Smooth muscle cell (in vitro differentiated cells): ENCODE results near the gene NBDY. TPM values are rescaled to one million over a fixed set of nuclear protein-coding genes. Genes with fewer than 3 reads are reported as not detected.
"Not testable (repeated sequence)": the region's sequence is repeated elsewhere in the genome, so short reads cannot be mapped to it uniquely, and the experiment has no call there.

Experiments used
- DNase-seq: peaks from one replicate; lab custom pipeline; 2025; ENCODE audit not compliant: unreplicated experiment; lab: John Stamatoyannopoulos, UW
- H2AFZ ChIP-seq: fragments of 200-600 bp; sonication (generic); 2 replicates; pipeline ENCODE4 v1.6.0; 2016; ENCODE audit warnings: antibody characterized with exemption, low read depth, mild to moderate bottlenecking
- H3F3A ChIP-seq: fragments of 200-600 bp; sonication (generic); 2 replicates; pipeline ENCODE4 v1.6.0; 2017; ENCODE audit warnings: antibody characterized with exemption, low read depth
- H3K27ac ChIP-seq: fragments of 200-600 bp; sonication (generic); 2 replicates; pipeline ENCODE4 v1.5.1; 2016; ENCODE audit warnings: low read depth, mild to moderate bottlenecking
- H3K27me3 ChIP-seq: fragments of 200-600 bp; sonication (generic); 2 replicates; pipeline ENCODE4 v1.6.1; 2016; ENCODE audit warnings: low read depth, mild to moderate bottlenecking
- H3K36me3 ChIP-seq: fragments of 200-600 bp; sonication (generic); 2 replicates; pipeline ENCODE4 v1.5.1; 2016; ENCODE audit warnings: low read depth
- H3K4me1 ChIP-seq: fragments of 200-600 bp; sonication (generic); 2 replicates; pipeline ENCODE4 v1.5.1; 2016; ENCODE audit warnings: low read depth
- H3K4me2 ChIP-seq: fragments of 200-600 bp; sonication (generic); 2 replicates; pipeline ENCODE4 v1.6.0; 2016; ENCODE audit warnings: mild to moderate bottlenecking
- H3K4me3 ChIP-seq: fragments of 200-600 bp; sonication (generic); 2 replicates; pipeline ENCODE4 v1.5.1; 2016; ENCODE audit warnings: mild to moderate bottlenecking
- H3K79me2 ChIP-seq: fragments of 200-600 bp; sonication (generic); 2 replicates; pipeline ENCODE4 v1.6.0; 2016; ENCODE audit warnings: low read depth, mild to moderate bottlenecking
- H3K9ac ChIP-seq: fragments of 200-600 bp; sonication (generic); 2 replicates; pipeline ENCODE4 v1.6.0; 2016; ENCODE audit warnings: low read depth
- H3K9me3 ChIP-seq: fragments of 200-600 bp; sonication (generic); replicated peaks from 2 replicates; pipeline ENCODE4 v1.5.1; 2016; ENCODE audit warnings: low read depth
- H4K20me1 ChIP-seq: fragments of 200-600 bp; sonication (generic); 2 replicates; pipeline ENCODE4 v1.6.0; 2016; ENCODE audit warnings: low read depth
- CTCF ChIP-seq: fragments of 200-600 bp; sonication (generic); IDR thresholded peaks from 2 replicates; pipeline ENCODE4 v1.5.1; 2017; ENCODE audit warnings: borderline replicate concordance, mild to moderate bottlenecking, antibody characterized with exemption; ENCODE audit not compliant: insufficient read depth, poor library complexity, severe bottlenecking
- WGBS: methylation state at CpG from one replicate; pipeline ENCODE4 v1.1.7; 2016; ENCODE audit warnings: low lambda C conversion rate; 5-methylcytosine and 5-hydroxymethylcytosine counted together
- polyA plus RNA-seq: library from polyadenylated mRNA; unstranded; fragments of >200 nt; fragmentation: Nextera tagmentation; extraction: Ambion mirVana; gene quantifications from 2 replicates; pipeline ENCODE4 v1.2.1, GENCODE V29; 2016
- total RNA-seq: library from RNA; depleted of rRNA; stranded (reverse); fragments of >200 nt; gene quantifications from 2 replicates; pipeline ENCODE4 v1.2.3, GENCODE V29; 2014

Gene NBDY
- total and polyA plus RNA-seq, 2 experiments from 2014 or later: 23.0 to 226 TPM

GRCh38 chrX:56778099-56778923 is 49.3 kb downstream of the NBDY start:
- WGBS: no CpG with 5 or more reads among the region's 32 CpGs
- not testable (repeated sequence) for H3K79me2 ChIP-seq, H3K4me2 ChIP-seq, H3K9ac ChIP-seq, H3K4me3 ChIP-seq, DNase-seq, H3K36me3 ChIP-seq, H2AFZ ChIP-seq, H3K27me3 ChIP-seq, H3F3A ChIP-seq, H3K27ac ChIP-seq, H3K9me3 ChIP-seq, H3K4me1 ChIP-seq
- H4K20me1 ChIP-seq: peaks cover 10% of the 10 kb centered on the region

- H3K4me3 ChIP-seq, H3K79me2 ChIP-seq, H3F3A ChIP-seq, H3K27me3 ChIP-seq, H2AFZ ChIP-seq, H3K9ac ChIP-seq, H3K27ac ChIP-seq, DNase-seq, H3K4me2 ChIP-seq, H3K4me1 ChIP-seq, H3K9me3 ChIP-seq, H3K36me3 ChIP-seq: not testable (repeated sequence)
- peaks cover 12% of the 10 kb centered on the region for H4K20me1 ChIP-seq
- no CpG with 5 or more reads among the region's 24 CpGs for WGBS
Observed at GRCh38 chrX:56778924-56779468, 50.0 kb downstream of the NBDY start.

- 74% methylated on average over 19 of the region's 22 CpGs for WGBS
- H3K9me3 ChIP-seq, H3K27ac ChIP-seq, H3K27me3 ChIP-seq, H3K79me2 ChIP-seq, H3K4me1 ChIP-seq, DNase-seq, H2AFZ ChIP-seq, H3F3A ChIP-seq, H3K9ac ChIP-seq, H3K4me3 ChIP-seq, H3K4me2 ChIP-seq, H3K36me3 ChIP-seq: not testable (repeated sequence)
- H4K20me1 ChIP-seq: peaks cover 29% of the 10 kb centered on the region
Observed at GRCh38 chrX:56780681-56781649, 51.9 kb downstream of the NBDY start.

- WGBS: 81% methylated on average over 2 of the region's 2 CpGs
- Histone ChIP-seq H2AFZ (no peak overlapping the region), H3K79me2 (no peaks in the 10 kb centered on the region)
Observed at GRCh38 chrX:56782352-56782751, 53.3 kb downstream of the NBDY start.

More at GRCh38 chrX:56782352-56782751, 53.3 kb downstream of the NBDY start:
- no peaks in the 10 kb centered on the region for H3K4me1 ChIP-seq
- H3K36me3 ChIP-seq: no peaks in the 10 kb centered on the region
- H3K27me3 ChIP-seq: no peaks in the 10 kb centered on the region
- H3K4me2 ChIP-seq: no peak overlapping the region
- no peak overlapping the region for H3K27ac ChIP-seq
- H3K9me3 ChIP-seq: no peaks in the 10 kb centered on the region
- TF ChIP-seq CTCF: no peak
- peaks cover 31% of the 10 kb centered on the region for H4K20me1 ChIP-seq
- no peak overlapping the region for H3K4me3 ChIP-seq
- no peaks in the 10 kb centered on the region for H3F3A ChIP-seq
- H3K9ac ChIP-seq: no peak overlapping the region
- no peak for DNase-seq
